ENCODE results near the gene CELF3. TPM values are rescaled to one million over a fixed set of nuclear protein-coding genes. Genes with fewer than 3 reads are reported as not detected.

Gene CELF3
- polyA plus RNA-seq, 1 of the 3 experiments (the other 2 are of a cell fraction), result 0.25 TPM

GRCh38 chr1:151716771-151717631 is at the start of gene CELF3 (continued):
- peak; percentile 16; the same call in 1 of the 2 replicates for TF ChIP-seq GATA2 (CRISPR knock-in tag; IDR thresholded peaks at IDR 0.05)
- no peak for TF ChIP-seq MAX (IDR thresholded peaks at IDR 0.05; ENCODE audit: low read depth)
- TF ChIP-seq IRF3 (IDR thresholded peaks at IDR 0.05; ENCODE audit: low read depth, low read length), result peak; percentile 91
- no peak for TF ChIP-seq USF1 (IDR thresholded peaks at IDR 0.05; ENCODE audit: borderline replicate concordance, low read depth)
- TF ChIP-seq JUND (IDR thresholded peaks at IDR 0.05), result no peak
- TF ChIP-seq USF2 (IDR thresholded peaks at IDR 0.05; ENCODE audit: borderline replicate concordance, low read depth, low read length), result no peak
- TF ChIP-seq SIN3A (IDR thresholded peaks at IDR 0.05; ENCODE audit: borderline replicate concordance, low read depth, low read length), result no peak
- TF ChIP-seq RCOR1 (IDR thresholded peaks at IDR 0.05; ENCODE audit: low read length), result peak; percentile 52; the same call in 1 of the 2 replicates
- peak; percentile 96 for TF ChIP-seq CHD2 (IDR thresholded peaks at IDR 0.05; ENCODE audit: low read length, partially characterized antibody)

GRCh38 chr1:151763990-151764389 is 47.4 kb upstream of the CELF3 start:
- CTCF ChIA-PET, result interaction anchor here (0.8 to 2.0 kb wide), 7 partner anchors 13 to 118 kb away, joined by 3 to 7 read pairs (median 4); partner anchors contain the start of gene TDRKH
- DNase-seq, result peak; percentile 40
- peak overlapping the region; percentile 99 for H2AFZ ChIP-seq (ENCODE audit: low read depth)

More at GRCh38 chr1:151763990-151764389, 47.4 kb upstream of the CELF3 start:
- H3K27me3 ChIP-seq (ENCODE audit: insufficient read depth), result no peaks in the 10 kb centered on the region
- H3K4me2 ChIP-seq, result peak overlapping the region; percentile 90
- peak overlapping the region; percentile 91 for H3K9ac ChIP-seq
- H3K36me3 ChIP-seq (replicated peaks in 1 of 2; ENCODE audit: control insufficient read depth in 1 of 2, insufficient read depth in 2 of 2, low read length in 1 of 2), result peaks cover 18 to 29% of the 10 kb centered on the region in 2 experiments
- TF ChIP-seq RAD21 (IDR thresholded peaks at IDR 0.05; ENCODE audit: low read length) (no peak), RXRA (IDR thresholded peaks at IDR 0.05; ENCODE audit: borderline replicate concordance, low read depth) (no peak), CHD2 (IDR thresholded peaks at IDR 0.05; ENCODE audit: low read length, partially characterized antibody) (no peak), POLR2AphosphoS5 (IDR thresholded peaks at IDR 0.05; ENCODE audit: low read depth, low read length) (no peak), TAF1 (IDR thresholded peaks at IDR 0.05; ENCODE audit: borderline replicate concordance, low read depth, low read length) (no peak), YY1 (IDR thresholded peaks at IDR 0.05; ENCODE audit: low read depth) (no peak), SIN3A (IDR thresholded peaks at IDR 0.05; ENCODE audit: borderline replicate concordance, low read depth, low read length) (no peak), RFX5 (IDR thresholded peaks at IDR 0.05; ENCODE audit: low read length) (no peak), MEF2A (IDR thresholded peaks at IDR 0.05; ENCODE audit: borderline replicate concordance, low read depth) (no peak), JUND (IDR thresholded peaks at IDR 0.05) (no peak), TEAD4 (IDR thresholded peaks at IDR 0.05; ENCODE audit: borderline replicate concordance, insufficient read depth) (no peak)
- H3F3A ChIP-seq (replicated peaks; ENCODE audit: insufficient read depth), result peaks cover 6% of the 10 kb centered on the region
- H3K9me3 ChIP-seq, result no peaks in the 10 kb centered on the region
- H3K4me1 ChIP-seq (ENCODE audit: control insufficient read depth in 1 of 2, insufficient read depth in 2 of 2, low read depth in 1 of 2, low read length in 1 of 2), result peaks cover 0 to 10% of the 10 kb centered on the region in 2 experiments; a peak in 2 of 4 replicates
- H3K79me2 ChIP-seq (ENCODE audit: insufficient read depth), result peaks cover 18% of the 10 kb centered on the region
- H4K20me1 ChIP-seq (ENCODE audit: insufficient read depth), result no peaks in the 10 kb centered on the region
- H3K27ac ChIP-seq (ENCODE audit: low read depth in 2 of 2, low read length in 1 of 2), result peak overlapping the region; percentile 72 to 93
- H3K9me2 ChIP-seq, result no peaks in the 10 kb centered on the region
- H3K4me3 ChIP-seq (ENCODE audit: low read depth in 2 of 2, low read length in 1 of 2), result peak overlapping the region; percentile 79 to 91
- POLR2A ChIA-PET, result interaction anchor here (0.7 to 2.1 kb wide), 8 partner anchors 11 to 145 kb away, joined by 3 to 9 read pairs (median 4); partner anchors contain the start of genes TDRKH and THEM4
- 58% methylated on average over 10 of the region's 10 CpGs for WGBS (ENCODE audit: low lambda C conversion rate)

All from SK-N-SH (cell line).